ENCODE data around the gene ARL8A. TPM values are rescaled to one million over a fixed set of nuclear protein-coding genes. Genes with fewer than 3 reads are reported as not detected.

The ARL8A gene
- total and polyA plus RNA-seq, 2 of the 4 experiments (the other 2 are of a cell fraction): 18.1 to 30.7 TPM

DNA sequence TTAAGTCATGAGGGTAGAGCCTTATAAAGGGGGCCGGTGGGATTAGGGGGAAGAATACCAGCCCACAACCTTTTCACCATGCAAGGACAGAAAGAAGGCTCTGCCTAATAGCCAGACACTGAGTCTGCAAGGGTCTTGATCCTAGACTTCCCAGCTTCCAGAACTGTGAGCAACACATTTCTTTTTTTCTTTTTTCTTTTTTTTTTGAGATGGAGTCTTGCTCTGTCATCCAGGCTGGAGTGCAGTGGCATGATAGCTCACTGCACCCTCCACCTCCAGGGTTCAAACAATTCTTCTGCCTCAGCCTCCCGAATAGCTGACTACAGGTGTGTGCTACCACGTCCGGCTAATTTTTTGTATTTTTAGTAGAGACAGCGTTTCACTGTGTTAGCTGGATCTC is 1.7 kb upstream of the ARL8A start:
- H3K4me1 ChIP-seq (ENCODE audit: control insufficient read depth, insufficient read depth, low read length): peaks cover 4% of the 10 kb centered on the region
- peaks cover 5% of the 10 kb centered on the region; the same call in 1 of the 2 replicates for H3K9me1 ChIP-seq (ENCODE audit: insufficient read depth, low read length)
- H2BK20ac ChIP-seq (ENCODE audit: low read depth, low read length): no peak overlapping the region
- no peak overlapping the region for H3K56ac ChIP-seq (ENCODE audit: extremely low read depth, insufficient read depth, low read length)
- no peak overlapping the region for H3K9ac ChIP-seq (ENCODE audit: low read depth, low read length)
- peaks cover 8% of the 10 kb centered on the region; the same call in 1 of the 2 replicates for H3K27me3 ChIP-seq (ENCODE audit: control insufficient read depth, insufficient read depth, low read length)
- no peak overlapping the region for H2BK5ac ChIP-seq (ENCODE audit: low read depth, low read length, poor library complexity, severe bottlenecking)
- no peak overlapping the region for H2AFZ ChIP-seq (replicated peaks; ENCODE audit: low read length, poor library complexity)
- no peak overlapping the region for H4K5ac ChIP-seq (ENCODE audit: low read depth, low read length)
- H3K79me1 ChIP-seq (ENCODE audit: low read depth in 1 of 2, low read length in 2 of 2): peaks cover 14 to 34% of the 10 kb centered on the region in 2 experiments
- H3K14ac ChIP-seq (replicated peaks; ENCODE audit: low read depth, low read length): no peak overlapping the region
- H3K18ac ChIP-seq (ENCODE audit: low read depth, low read length): no peak overlapping the region
- no peak overlapping the region for H3K4me2 ChIP-seq (ENCODE audit: low read depth, low read length)
- no peak overlapping the region for H4K8ac ChIP-seq (ENCODE audit: low read depth in 2 of 2, low read length in 2 of 2)
- H3K9me3 ChIP-seq (ENCODE audit: control insufficient read depth, insufficient read depth, low read length): no peaks in the 10 kb centered on the region
- no peak overlapping the region for H4K91ac ChIP-seq (ENCODE audit: insufficient read depth, low read depth, low read length)
- DNase-seq (no peak), ATAC-seq (ENCODE audit: low read depth) (no peak)
- dilution Hi-C loops (cut with HindIII; ENCODE audit: low sequenced_read_pairs, unreplicated experiment): no loop called here
- intact Hi-C loops (cut with micrococcal nuclease): no loop called here
- H3K36me3 ChIP-seq (ENCODE audit: control insufficient read depth, insufficient read depth, low read length): no peaks in the 10 kb centered on the region
- no peak overlapping the region for H3K4me3 ChIP-seq (ENCODE audit: insufficient read depth, low read depth, low read length)
- ChIA-PET CTCF (interaction anchor here (0.9 kb wide), 1 partner anchor 8 kb away, joined by 3 read pairs; no protein-coding TSS in a partner anchor), POLR2A (ENCODE audit: unreplicated experiment) (no interaction called here)
- no peak overlapping the region for H3K4ac ChIP-seq (ENCODE audit: low read depth, low read length)
- H2BK15ac ChIP-seq (ENCODE audit: low read depth, low read length): no peak overlapping the region
- no peak overlapping the region for H2AK9ac ChIP-seq (replicated peaks; ENCODE audit: low read depth, low read length, poor library complexity)
- no peak overlapping the region for H2AK5ac ChIP-seq (ENCODE audit: low read depth, low read length)
- no CpG with 5 or more reads among the region's 5 CpGs for WGBS, 2 experiments (ENCODE audit: extremely low coverage in 2 of 2, insufficient read length in 1 of 2)
- TF ChIP-seq SMC3 (IDR thresholded peaks at IDR 0.05; ENCODE audit: low read depth, low read length) (no peak), RAD21 (IDR thresholded peaks at IDR 0.05; ENCODE audit: low read length) (no peak), FOS (IDR thresholded peaks at IDR 0.05; ENCODE audit: low read depth, low read length) (no peak), MAFK (IDR thresholded peaks at IDR 0.05; ENCODE audit: low read depth, low read length) (no peak), RCOR1 (IDR thresholded peaks at IDR 0.05; ENCODE audit: insufficient replicate concordance, low read length) (no peak), BHLHE40 (IDR thresholded peaks at IDR 0.05; ENCODE audit: low read depth, low read length) (no peak), MXI1 (IDR thresholded peaks at IDR 0.05; ENCODE audit: borderline replicate concordance, low read depth, low read length) (no peak), MAZ (IDR thresholded peaks at IDR 0.05; ENCODE audit: borderline replicate concordance, low read depth, low read length) (no peak), POLR2A (IDR thresholded peaks at IDR 0.05; ENCODE audit: low read depth, low read length) (no peak), CHD1 (IDR thresholded peaks at IDR 0.05; ENCODE audit: low read depth, low read length) (no peak), CEBPB (IDR thresholded peaks at IDR 0.05; ENCODE audit: low read depth, low read length) (no peak), NFE2L2 (IDR thresholded peaks at IDR 0.05; ENCODE audit: low read depth, low read length) (no peak), RFX5 (IDR thresholded peaks at IDR 0.05; ENCODE audit: low read depth, low read length) (no peak)
- TF ChIP-seq, protein P1, sequence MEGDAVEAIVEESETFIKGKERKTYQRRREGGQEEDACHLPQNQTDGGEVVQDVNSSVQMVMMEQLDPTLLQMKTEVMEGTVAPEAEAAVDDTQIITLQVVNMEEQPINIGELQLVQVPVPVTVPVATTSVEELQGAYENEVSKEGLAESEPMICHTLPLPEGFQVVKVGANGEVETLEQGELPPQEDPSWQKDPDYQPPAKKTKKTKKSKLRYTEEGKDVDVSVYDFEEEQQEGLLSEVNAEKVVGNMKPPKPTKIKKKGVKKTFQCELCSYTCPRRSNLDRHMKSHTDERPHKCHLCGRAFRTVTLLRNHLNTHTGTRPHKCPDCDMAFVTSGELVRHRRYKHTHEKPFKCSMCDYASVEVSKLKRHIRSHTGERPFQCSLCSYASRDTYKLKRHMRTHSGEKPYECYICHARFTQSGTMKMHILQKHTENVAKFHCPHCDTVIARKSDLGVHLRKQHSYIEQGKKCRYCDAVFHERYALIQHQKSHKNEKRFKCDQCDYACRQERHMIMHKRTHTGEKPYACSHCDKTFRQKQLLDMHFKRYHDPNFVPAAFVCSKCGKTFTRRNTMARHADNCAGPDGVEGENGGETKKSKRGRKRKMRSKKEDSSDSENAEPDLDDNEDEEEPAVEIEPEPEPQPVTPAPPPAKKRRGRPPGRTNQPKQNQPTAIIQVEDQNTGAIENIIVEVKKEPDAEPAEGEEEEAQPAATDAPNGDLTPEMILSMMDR (conservative IDR thresholded peaks at IDR 0.05; ENCODE audit: low read depth, low read length): no peak
- TF ChIP-seq, protein P2, sequence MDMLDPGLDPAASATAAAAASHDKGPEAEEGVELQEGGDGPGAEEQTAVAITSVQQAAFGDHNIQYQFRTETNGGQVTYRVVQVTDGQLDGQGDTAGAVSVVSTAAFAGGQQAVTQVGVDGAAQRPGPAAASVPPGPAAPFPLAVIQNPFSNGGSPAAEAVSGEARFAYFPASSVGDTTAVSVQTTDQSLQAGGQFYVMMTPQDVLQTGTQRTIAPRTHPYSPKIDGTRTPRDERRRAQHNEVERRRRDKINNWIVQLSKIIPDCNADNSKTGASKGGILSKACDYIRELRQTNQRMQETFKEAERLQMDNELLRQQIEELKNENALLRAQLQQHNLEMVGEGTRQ (IDR thresholded peaks at IDR 0.05; ENCODE audit: low read depth, low read length): no peak
- TF ChIP-seq, protein P3, sequence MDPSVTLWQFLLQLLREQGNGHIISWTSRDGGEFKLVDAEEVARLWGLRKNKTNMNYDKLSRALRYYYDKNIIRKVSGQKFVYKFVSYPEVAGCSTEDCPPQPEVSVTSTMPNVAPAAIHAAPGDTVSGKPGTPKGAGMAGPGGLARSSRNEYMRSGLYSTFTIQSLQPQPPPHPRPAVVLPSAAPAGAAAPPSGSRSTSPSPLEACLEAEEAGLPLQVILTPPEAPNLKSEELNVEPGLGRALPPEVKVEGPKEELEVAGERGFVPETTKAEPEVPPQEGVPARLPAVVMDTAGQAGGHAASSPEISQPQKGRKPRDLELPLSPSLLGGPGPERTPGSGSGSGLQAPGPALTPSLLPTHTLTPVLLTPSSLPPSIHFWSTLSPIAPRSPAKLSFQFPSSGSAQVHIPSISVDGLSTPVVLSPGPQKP (IDR thresholded peaks at IDR 0.05; ENCODE audit: borderline replicate concordance, low read depth, low read length): no peak
- no peak overlapping the region for H3K27ac ChIP-seq (ENCODE audit: insufficient read depth, low read length)
- no peak overlapping the region for H2BK120ac ChIP-seq (ENCODE audit: low read depth, low read length)
- no peak overlapping the region for H3K23ac ChIP-seq (ENCODE audit: low read depth, low read length)
- H4K20me1 ChIP-seq (ENCODE audit: insufficient read depth, low read length): peaks cover 23% of the 10 kb centered on the region
- in situ Hi-C loops (cut with MboI; ENCODE audit: low sequenced_read_pairs): loop anchor here (25.0 kb wide), 1 partner anchor 609 kb away; the partner anchor contains the start of gene NAV1
- BruUV-seq (replicated peaks): no TSS peak

Measured in IMR-90 (cell line).